ENCODE data around the gene HELZ.
"Not testable (repeated sequence)": the region's sequence is repeated elsewhere in the genome, so short reads cannot be mapped to it uniquely, and the experiment has no call there.

Gene HELZ

GRCh38 chr17:67124450-67125148 lies 120.4 kb downstream of the HELZ start:
- DNase-seq (ENCODE audit: low read depth in 1 of 2, low spot score in 1 of 2): no peak

GRCh38 chr17:67123699-67124098 lies 121.3 kb downstream of the HELZ start:
- no peak for DNase-seq (ENCODE audit: low read depth in 1 of 2, low spot score in 1 of 2)

GRCh38 chr17:67121316-67121891 lies 123.6 kb downstream of the HELZ start:
- DNase-seq (ENCODE audit: low read depth in 1 of 2, low spot score in 1 of 2): no peak

- no peak for DNase-seq (ENCODE audit: low read depth in 1 of 2, low spot score in 1 of 2)
These were observed 125.9 kb downstream of the HELZ start for GRCh38 chr17:67119102-67119501.

- DNase-seq (ENCODE audit: low read depth in 1 of 2, low spot score in 1 of 2): no peak
These were observed 128.9 kb downstream of the HELZ start for GRCh38 chr17:67116045-67116575.

- DNase-seq (ENCODE audit: low read depth in 1 of 2, low spot score in 1 of 2): no peak
These were observed 129.6 kb downstream of the HELZ start for GRCh38 chr17:67115401-67115800.

- DNase-seq (ENCODE audit: low read depth in 1 of 2, low spot score in 1 of 2): no peak
These were observed 131.5 kb downstream of the HELZ start for GRCh38 chr17:67113486-67113885.

GRCh38 chr17:67111808-67112207 lies 133.2 kb downstream of the HELZ start:
- DNase-seq (ENCODE audit: low read depth in 1 of 2, low spot score in 1 of 2): no peak

GRCh38 chr17:67111327-67111726 lies 133.7 kb downstream of the HELZ start:
- DNase-seq (ENCODE audit: low read depth in 1 of 2, low spot score in 1 of 2): no peak

GRCh38 chr17:67110619-67111018 lies 134.4 kb downstream of the HELZ start:
- no peak for DNase-seq (ENCODE audit: low read depth in 1 of 2, low spot score in 1 of 2)

GRCh38 chr17:67109111-67109510 lies 135.9 kb downstream of the HELZ start:
- no peak for DNase-seq (ENCODE audit: low read depth in 1 of 2, low spot score in 1 of 2)

GRCh38 chr17:67107811-67108775 lies 136.9 kb downstream of the HELZ start:
- DNase-seq (ENCODE audit: low read depth in 1 of 2, low spot score in 1 of 2): no peak

- DNase-seq (ENCODE audit: low read depth in 1 of 2, low spot score in 1 of 2): no peak
These were observed 137.8 kb downstream of the HELZ start for GRCh38 chr17:67107171-67107570.

- no peak for DNase-seq (ENCODE audit: low read depth in 1 of 2, low spot score in 1 of 2)
These were observed 139.8 kb downstream of the HELZ start for GRCh38 chr17:67105213-67105612.

- DNase-seq (ENCODE audit: low read depth in 1 of 2, low spot score in 1 of 2): not testable (repeated sequence)
These were observed 140.4 kb downstream of the HELZ start for GRCh38 chr17:67104641-67105040.

GRCh38 chr17:67098006-67098405 lies 147.0 kb downstream of the HELZ start:
- DNase-seq (ENCODE audit: low read depth in 1 of 2, low spot score in 1 of 2): no peak

- DNase-seq (ENCODE audit: low read depth in 1 of 2, low spot score in 1 of 2): no peak
These were observed 148.4 kb downstream of the HELZ start for GRCh38 chr17:67096609-67097008.

- DNase-seq (ENCODE audit: low read depth in 1 of 2, low spot score in 1 of 2): no peak
These were observed 149.2 kb downstream of the HELZ start for GRCh38 chr17:67095803-67096202.

- DNase-seq (ENCODE audit: low read depth in 1 of 2, low spot score in 1 of 2): not testable (repeated sequence)
These were observed 149.7 kb downstream of the HELZ start for GRCh38 chr17:67095291-67095690.

GRCh38 chr17:67093348-67093747 lies 151.6 kb downstream of the HELZ start:
- no peak for DNase-seq (ENCODE audit: low read depth in 1 of 2, low spot score in 1 of 2)

GRCh38 chr17:67092710-67093109 lies 152.3 kb downstream of the HELZ start:
- DNase-seq (ENCODE audit: low read depth in 1 of 2, low spot score in 1 of 2): not testable (repeated sequence)

GRCh38 chr17:67092291-67092690 lies 152.7 kb downstream of the HELZ start:
- no peak for DNase-seq (ENCODE audit: low read depth in 1 of 2, low spot score in 1 of 2)

All from stimulated activated CD4-positive, alpha-beta T cell treated with anti-CD3 and anti-CD28 coated beads, Interleukin-15, amount 100 ng/mL, for 1 hour (primary cell).